ENCODE measurements around the gene OGT.
A peak's percentile ranks its signal among the peaks of the same experiment; 100 is the strongest.
"Not testable (repeated sequence)": the region's sequence is repeated elsewhere in the genome, so short reads cannot be mapped to it uniquely, and the experiment has no call there.

The OGT gene

GRCh38 chrX:71550578-71550977, 17.7 kb downstream of the OGT start:
- no peak for TF ChIP-seq CTCF (conservative IDR thresholded peaks at IDR 0.05)
- TF ChIP-seq ZFX (IDR thresholded peaks at IDR 0.05) = no peak
- H3K27ac ChIP-seq = no peak overlapping the region

- H3K27ac ChIP-seq = no peak overlapping the region
- TF ChIP-seq CTCF (conservative IDR thresholded peaks at IDR 0.05) = no peak
- TF ChIP-seq ZFX (IDR thresholded peaks at IDR 0.05) = no peak
Measured at GRCh38 chrX:71556036-71556435, 23.1 kb downstream of the OGT start.

- TF ChIP-seq ZFX (IDR thresholded peaks at IDR 0.05) = no peak
- no peak for TF ChIP-seq CTCF (conservative IDR thresholded peaks at IDR 0.05)
- H3K27ac ChIP-seq = no peak overlapping the region
Measured at GRCh38 chrX:71558920-71559319, 26.0 kb downstream of the OGT start.

GRCh38 chrX:71559773-71560172, 26.9 kb downstream of the OGT start:
- not testable (repeated sequence) for H3K27ac ChIP-seq

GRCh38 chrX:71563921-71564320, 31.0 kb downstream of the OGT start:
- no peak overlapping the region for H3K27ac ChIP-seq
- TF ChIP-seq ZFX (IDR thresholded peaks at IDR 0.05) (no peak), CTCF (conservative IDR thresholded peaks at IDR 0.05) (peak; percentile 20)

DNA sequence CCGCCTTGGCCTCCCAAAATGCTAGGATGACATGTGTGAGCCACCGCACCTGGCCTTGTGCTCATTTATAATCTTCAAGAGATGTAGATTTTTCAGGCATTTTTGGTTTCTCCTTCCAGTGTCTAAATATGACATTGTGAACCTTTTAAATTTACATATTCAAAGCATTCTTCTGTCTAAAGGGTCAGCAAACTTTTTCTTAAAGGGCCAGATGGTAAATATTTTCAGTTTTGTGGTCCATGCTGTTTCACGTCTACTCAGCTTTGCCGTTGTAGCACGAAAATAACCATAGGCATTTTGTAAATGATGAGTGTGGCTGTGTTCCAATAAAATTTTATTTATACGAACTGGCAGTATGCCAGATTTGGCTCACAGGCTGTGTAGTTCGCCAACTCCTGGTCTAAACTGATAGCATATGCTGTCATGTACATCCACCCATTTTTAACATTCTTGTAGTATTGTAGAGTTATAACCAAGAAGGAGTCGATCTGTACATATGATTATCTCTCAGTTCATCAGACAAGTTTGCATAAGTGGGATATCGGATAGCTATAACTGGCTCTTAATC, 32.7 kb downstream of the OGT start:
- no peak for TF ChIP-seq CTCF (conservative IDR thresholded peaks at IDR 0.05)
- no peak for TF ChIP-seq ZFX (IDR thresholded peaks at IDR 0.05)
- H3K27ac ChIP-seq = no peak overlapping the region

GRCh38 chrX:71571390-71571789, 38.5 kb downstream of the OGT start:
- H3K27ac ChIP-seq = not testable (repeated sequence)

GRCh38 chrX:71573590-71573989, 40.7 kb downstream of the OGT start:
- H3K27ac ChIP-seq = no peak overlapping the region
- TF ChIP-seq ZFX (IDR thresholded peaks at IDR 0.05) (no peak), CTCF (conservative IDR thresholded peaks at IDR 0.05) (no peak)

Measured in C4-2B (cell line).